GM19372 (cell line): ENCODE measurements around the gene TSEN15.

Experiments used
- ATAC-seq: cut with Tn5 transposase; IDR thresholded peaks from one replicate; pipeline ENCODE4 v1.9.1; 2021; ENCODE audit warnings: mild to moderate bottlenecking, low read depth, moderate library complexity; ENCODE audit not compliant: unreplicated experiment

Gene TSEN15

DNA sequence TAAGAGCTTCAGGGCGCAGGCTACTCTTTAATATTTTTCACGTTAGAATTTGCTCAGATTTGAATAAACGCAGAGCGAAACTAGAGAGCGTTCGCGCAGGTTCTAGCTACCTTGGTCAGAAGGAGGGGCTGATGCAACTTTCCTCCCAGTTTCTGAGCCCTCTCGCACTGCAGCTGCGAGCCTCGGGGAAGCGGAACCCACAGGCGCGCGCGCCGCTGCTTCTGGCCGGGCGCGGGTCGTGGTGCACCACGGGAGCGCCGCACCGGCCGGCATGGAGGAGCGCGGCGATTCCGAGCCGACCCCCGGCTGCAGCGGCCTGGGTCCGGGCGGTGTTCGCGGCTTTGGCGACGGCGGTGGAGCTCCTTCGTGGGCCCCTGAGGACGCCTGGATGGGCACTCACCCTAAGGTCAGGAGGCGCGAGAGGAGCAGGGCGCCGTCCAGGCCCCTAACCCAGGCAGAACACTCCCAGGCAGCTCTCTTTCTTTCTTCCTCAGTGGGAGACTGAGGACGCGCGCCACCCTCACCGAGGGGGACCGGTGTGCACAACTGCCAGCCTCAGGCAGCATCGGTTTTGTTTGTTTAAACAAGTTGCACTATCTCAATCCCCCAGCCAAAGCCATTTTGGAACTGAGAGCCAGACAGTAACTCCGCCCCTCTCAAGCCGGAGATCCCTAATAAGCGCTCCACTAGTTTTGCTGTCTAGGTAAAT lies at the start of gene TSEN15:
TSS of gene TSEN15 (plus strand) at position 246 of the 709 bp plus-strand sequence. CDS start at position 272, 26 bp downstream.
- ATAC-seq = peak; percentile 97

DNA sequence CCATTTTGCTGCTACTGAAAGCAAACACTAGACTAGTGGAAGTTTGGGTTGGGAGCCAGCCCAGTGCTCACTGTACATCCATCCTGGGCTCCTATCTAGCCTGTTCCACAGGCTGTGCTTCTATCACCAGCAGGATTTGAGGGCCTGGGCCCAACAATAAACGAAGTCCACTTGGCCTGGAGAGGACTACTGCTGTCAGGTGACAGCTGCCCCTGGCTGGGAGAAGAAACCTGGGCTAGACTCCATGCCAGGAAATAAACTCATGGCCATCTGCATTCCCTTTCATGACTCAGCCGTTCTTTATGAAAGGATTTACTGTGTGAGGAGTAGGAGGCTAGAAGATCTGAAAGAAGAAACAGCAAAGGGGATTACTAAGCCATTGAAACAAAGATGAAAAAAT lies 49.5 kb upstream of the TSEN15 start:
- no peak for ATAC-seq

DNA sequence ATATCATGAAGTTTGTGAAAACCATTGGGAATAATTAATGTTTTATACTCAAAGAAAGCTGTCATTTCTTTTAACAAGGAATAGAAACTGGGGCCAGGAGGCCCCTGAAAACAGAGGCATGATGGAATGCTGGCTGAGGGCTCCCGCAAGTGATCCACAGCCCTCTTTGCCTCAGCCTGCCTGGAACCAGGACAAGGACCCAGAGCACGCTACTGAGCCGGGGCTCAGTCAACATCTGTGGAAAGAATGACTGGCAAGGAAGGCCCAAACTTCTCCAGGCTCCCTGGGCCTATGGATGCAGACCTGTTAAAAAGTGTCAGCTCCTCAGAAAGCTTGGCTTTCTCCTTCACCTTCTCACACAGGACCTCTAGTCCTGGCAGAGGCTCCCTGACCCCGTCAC lies 46.6 kb upstream of the TSEN15 start:
- ATAC-seq = no peak

DNA sequence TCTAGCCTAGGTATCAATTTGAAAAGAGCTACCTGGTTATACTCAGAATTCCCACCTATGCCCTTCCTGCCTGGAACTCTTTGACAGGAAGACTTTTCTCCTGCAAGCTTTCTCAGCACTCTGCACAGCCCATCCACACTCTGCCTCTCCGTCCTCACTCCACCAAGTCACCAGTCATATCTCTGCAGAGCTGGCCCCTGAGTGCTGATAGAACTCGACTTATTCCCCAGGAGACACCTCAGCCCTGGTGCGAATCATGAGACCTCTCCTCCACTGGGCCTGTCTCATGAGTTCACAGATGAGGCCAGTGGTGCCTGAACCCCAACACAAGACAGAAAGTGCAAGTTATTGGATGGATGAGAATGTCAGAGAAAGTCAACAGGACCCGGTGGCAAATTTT lies 46.0 kb upstream of the TSEN15 start:
- no peak for ATAC-seq

DNA sequence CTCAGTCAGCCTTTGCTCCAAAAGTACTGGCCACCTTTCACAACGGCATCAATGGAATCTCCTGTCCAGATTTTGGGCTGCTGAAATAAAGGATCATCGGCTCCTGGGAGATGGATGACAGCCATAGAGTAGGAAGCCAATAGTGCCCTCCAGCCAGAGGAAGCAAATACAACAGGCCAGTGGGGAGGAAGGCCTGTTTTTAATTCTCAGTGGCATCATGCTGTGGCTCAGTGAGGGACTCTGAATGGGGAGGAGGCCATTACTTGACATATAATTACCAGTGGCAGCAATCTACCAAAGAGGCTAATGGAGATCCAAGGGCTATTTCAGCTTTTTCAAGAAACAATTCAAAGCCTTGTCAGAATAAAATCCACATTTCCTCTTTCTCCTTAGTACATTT lies 40.7 kb upstream of the TSEN15 start:
- ATAC-seq = no peak

DNA sequence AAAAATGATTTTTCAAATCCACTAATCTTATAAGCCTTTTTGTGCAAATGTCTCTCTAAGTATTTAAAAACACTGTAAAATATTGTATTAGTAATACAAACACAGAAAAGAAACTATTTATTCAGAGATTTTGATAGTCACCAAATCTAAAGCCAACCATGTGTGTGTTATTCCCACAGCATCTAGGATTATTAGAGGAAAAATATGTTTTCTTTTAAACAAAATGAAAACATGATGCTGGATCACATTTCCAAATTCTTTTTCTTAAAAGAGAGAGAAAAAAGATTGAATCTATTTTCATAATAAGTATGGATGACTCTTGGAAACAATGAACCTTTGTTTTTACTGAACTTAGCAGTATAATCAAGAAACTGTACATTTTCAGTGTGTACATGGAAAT lies 39.3 kb upstream of the TSEN15 start:
- no peak for ATAC-seq

DNA sequence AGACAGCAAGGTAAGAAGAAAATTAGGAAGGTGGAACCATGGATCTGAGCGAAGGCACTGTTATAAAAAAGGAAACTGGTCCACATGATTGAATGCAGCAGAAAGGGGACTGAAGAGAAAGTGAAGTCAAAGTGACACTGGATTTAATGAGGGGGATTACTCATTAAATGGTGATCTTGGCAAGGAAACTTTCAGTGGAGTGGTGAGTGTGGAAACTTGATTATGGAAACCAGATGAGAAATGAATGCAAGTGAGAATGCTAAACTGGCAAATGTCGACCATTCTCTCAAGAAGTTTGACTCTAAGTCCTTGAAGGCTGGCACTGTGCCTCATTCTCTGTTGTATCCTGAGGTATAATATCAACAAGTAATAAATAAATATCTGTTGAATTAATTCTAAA lies 37.3 kb upstream of the TSEN15 start:
- ATAC-seq = no peak

DNA sequence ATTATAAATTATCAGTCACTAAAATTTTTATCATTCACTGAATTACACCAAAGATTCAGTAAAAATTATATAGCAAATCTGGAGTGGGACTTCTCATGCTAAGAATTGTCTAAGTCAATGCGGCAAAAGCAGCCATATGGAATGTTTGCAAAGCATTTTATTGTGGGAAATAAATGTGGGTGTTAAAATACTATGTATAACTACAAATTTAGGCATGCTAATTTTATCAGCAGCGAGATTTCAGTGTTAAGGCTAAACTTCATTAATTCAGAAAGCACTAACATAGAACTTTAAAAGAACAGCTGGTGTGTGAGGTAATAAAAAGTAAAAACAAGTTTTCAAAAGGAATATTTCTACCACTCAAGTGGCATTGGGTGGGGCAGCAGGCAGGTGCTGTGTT lies 35.4 kb upstream of the TSEN15 start:
- no peak for ATAC-seq

DNA sequence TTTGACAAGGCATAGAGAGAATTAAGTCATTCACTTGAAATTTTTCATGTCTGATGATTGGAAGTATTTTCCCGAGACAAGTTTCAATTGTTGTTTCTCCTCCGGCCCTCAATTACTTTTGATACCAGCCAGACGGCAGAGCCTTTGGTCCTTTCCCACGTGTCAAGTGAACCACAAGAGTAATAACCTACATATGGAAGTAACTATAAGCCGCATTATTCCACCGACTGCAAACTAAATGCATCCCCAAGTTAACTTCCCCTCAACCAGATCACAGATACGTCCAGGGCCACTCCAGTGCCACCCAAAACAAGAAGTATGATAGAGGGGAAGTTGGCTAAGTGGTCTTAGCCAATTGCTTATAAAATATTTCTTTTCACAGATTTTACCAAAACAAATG lies 34.2 kb upstream of the TSEN15 start:
- no peak for ATAC-seq

DNA sequence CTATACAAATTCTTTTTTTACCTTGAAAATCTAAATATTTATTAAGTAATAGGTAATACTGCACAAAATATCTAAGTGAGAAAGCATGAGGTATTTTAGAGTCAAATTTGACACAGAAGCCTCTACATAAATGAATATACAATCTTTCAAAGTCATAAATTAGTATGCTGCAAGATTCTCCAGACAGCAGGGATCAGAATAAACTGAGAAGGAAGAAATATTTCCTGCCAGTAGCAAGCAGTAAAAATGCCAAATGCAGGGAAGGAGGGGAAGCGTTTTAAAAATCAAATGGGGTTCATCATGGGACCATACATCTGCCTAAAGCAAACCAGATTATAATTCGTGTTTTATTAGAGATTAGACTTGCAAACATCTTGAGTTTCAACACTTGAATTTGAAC lies 32.9 kb upstream of the TSEN15 start:
- no peak for ATAC-seq

DNA sequence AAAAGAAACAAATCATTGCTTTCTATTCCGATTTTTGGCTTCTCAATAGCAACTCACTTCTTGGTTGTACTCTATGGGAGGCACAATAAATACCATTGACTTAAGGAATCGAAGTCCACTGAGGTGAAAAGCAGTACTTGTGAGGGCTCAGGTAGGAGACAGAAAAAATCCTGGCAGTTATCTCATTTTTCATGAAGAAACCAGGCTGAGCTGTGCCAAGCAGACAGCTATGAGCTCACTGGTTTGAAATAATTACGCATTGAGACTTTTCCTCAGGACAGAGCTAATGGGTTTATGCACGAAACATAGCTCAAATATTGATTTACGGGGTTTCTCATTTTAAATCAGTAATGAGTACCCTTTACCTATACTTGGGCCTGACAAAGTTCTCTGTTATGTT lies 32.5 kb upstream of the TSEN15 start:
- ATAC-seq = no peak

DNA sequence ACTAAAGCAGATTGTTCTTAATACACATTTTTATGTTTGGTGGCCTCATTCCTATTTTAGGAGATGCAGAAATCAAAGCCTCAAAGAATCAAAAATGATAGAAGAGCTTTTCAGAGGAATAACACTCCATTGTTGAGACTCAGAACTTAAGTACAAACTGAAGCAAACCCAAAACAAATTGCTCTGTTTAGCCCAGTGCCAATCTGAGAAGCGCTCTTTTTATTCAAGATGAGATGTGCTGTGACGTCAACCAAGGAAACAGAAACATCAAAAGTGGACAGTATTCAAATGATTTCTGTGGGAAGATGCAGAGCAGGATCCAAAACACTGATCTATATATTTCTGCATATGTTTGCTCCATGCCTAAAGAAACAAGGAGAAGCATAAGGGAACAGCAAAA lies 32.0 kb upstream of the TSEN15 start:
- ATAC-seq = no peak

DNA sequence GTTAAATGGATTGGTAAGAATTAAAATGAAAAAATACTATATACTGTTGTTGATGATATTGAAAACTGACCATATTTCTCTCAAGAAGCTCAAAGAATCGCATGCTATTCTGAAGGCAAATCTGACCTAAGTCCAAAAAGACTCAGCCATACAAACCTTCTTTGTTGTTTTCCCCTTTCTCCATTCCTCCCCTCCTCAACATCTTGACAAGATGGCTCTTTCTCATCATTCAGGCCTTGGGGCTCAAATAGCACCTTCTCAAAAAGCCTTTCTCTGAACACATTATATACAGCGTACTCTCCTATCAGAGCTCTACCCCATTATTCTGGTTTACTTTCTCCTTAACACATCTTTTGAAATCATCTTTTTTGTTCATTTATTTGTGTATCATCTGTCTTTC lies 31.2 kb upstream of the TSEN15 start:
- ATAC-seq = no peak

DNA sequence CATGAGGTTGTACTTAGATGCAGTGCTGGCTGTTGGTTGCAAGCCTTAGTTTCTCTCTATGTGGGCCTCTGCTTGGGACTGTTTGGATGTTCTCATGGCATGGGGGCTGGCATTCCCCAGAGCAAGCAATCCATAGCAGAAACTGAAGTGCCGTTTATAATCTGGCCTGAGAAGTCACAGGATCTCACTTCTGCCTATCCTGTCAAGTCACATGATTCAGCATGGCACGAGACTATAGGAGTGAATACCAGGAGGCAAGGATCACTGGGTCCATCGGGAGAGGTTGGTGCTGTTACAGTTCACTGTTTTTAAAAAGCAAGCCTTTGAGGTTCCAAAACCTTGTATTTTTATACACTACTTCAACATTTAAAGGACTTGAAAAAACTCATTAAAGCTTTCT lies 30.7 kb upstream of the TSEN15 start:
- no peak for ATAC-seq

DNA sequence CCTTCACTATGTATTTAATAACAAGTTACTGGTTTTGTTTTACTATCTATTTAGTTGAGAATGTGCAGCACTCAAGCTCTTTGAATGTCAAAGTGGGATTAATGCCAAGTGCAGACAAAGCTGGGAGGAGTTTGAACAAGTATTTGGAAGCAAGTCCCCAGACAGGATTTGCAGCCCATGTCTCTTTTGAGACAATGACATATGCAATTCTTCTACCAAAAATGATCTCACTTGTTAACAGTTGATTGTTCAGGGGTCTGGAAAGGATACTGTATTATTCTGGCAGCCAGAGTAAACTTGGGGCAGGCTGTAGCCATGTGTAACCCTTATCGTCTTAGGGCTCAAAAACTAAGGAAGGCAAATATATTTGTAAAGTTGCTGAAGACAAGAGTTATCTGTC lies 29.8 kb upstream of the TSEN15 start:
- no peak for ATAC-seq

DNA sequence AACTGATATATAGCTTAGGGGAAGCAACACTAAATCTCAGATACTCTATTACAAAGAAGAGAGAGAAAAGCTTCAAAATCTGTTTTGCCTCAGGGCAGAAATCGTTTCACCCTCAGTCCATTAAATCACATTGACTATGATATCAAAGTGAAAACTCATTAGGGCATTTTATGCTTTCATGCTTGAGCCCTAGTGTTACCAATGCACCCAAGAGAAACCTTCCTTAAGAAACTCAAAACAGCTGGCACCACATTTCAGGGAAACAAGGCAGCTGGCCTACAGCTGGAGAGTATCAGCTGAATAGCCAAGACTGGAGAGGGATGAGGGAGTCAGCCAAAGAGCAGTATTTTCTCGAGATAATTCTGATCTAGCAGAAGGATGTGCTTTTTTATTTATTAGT lies 28.9 kb upstream of the TSEN15 start:
- no peak for ATAC-seq

DNA sequence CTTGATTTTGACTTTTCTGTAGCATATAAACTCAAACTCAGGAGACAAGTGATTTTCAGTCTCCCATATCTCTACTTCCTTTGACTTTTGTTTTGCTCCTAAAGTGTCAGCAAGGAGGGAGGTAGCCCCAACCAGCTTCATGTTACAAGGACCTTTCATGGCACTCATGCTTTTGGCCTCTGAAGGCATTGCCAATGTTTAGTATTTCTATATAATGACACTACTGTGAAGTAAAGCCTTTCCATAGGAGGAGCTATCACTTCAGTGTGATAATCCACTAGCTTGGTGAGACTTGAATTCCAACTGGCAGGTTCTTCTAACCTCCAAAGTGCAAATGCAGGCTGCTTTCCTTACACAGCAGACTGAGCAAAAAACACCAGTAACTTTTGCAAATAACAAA lies 28.4 kb upstream of the TSEN15 start:
- no peak for ATAC-seq

DNA sequence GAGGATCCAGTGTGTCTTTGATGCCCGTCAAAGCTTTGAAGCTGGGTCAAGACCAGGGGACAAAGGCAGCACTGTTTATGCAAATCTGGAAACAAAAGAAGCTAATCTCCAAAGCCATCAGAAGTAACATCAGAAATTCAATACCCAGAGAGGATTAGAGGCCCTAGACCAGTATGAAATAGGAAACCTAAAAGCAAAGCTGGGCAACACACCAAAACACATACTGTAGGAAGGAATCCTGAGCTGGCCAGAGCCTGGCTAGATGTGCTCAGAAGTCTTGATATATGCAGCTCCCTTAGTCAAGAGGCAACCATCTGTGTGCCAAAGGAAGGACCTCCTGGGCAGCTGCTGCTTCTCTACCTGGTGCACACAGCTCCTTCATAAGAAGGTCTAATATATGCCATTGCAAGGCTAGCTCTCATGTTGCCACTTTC lies 26.3 kb upstream of the TSEN15 start:
- ATAC-seq = no peak

DNA sequence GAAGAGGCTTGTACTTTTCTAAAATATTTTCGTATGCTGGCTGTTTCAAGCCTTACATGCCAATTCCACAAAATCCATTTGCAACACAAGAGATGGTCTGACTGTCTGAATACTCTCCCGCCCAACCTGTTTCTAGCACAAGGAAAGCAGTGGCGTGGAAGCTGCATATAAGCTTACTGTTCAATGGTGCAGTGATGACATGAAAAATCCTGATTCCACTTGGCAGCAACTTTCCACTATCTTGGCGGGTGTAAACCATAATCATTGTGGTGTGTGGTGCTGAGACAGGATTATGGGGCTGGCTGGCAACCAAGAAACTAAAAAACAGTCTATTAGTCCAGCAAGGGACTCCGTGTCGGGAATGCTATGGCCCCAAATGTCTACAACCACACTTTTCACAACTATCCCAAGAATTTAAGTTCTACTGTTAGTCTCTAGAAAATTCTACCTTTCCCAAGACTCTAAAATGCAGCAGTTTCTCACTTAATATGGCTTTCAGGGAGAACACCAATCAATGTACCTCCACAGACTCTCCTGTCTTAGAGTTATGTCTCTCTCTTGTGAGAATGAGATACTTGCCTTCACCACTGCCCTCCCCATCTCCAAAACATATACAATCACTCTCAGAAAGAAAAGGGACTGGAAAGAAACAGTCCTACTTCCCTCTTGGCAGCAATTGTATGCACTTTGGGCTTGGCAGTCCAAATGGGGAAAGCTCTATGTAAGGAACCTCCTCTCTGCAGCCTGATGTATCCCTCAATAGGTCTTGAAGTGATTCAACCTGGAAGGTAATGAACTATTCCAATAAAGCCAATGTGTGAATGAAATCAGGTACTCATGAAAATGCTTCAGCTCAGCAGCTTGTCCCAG lies 23.5 kb upstream of the TSEN15 start:
- ATAC-seq = no peak

DNA sequence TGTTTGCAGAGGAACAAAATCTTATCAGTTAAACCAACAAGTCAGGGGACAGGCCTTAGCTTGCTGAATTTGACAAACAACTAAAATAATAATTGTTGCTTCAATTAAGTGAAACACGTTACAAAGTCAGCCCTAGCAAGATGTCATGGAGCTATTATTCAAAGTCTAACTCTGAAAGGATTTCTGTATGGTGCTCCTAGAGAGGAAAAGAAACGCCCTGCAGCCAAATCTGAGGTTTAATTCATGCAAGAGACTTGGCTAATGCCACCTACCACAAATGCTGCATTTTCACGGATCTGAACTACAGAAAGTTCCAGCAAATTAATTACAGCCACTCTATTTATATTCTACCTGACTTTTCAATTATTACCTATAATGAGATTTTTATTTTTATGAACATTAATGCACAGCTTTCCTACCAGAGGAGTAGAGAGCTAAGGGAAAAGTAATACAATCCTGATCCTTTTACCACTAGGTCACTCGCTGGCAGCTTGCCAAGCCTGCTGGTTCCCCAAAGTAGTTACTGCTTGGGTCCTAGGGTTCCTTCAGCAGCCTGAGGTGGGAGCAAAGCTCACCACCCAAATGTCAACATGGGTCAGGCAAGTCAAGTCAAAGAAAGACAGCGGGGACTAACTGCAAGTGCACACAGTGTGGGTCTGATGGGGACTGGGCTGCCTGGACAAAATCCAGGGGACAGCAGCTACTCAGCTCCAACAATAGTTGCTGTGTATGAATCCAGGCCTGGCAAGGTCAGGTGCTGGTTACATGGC lies 22.5 kb upstream of the TSEN15 start:
- ATAC-seq = no peak

DNA sequence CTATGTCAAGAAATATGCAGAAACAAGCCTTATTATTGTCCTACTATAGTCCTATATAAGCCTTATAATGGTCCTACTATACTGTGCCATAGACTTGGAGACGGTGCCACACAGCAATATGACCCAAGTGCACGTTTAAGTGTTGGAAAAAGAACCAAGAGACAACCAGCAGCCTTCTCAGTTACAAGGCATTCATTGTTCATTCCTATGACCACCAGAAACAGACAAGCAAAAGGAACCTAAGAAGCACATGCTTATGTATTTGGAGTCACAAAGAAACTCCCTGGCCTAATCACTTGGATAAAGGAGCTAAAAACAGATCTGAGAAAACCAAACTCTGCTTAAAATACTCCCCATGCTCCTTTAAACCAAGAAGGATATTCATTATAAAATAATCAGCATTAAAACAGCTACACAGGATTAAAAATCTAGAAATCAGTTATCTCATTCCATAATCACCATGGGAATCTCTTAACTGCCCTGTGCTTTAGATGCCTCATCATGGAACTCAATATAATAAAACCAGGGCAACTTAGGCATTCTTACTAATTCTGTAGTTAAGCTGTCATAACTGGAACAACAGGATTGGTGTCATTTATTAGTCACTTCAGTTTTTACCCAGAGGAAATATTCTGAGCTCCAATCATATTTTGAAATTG lies 21.0 kb upstream of the TSEN15 start:
- ATAC-seq = no peak
